H1 (cell line): ENCODE results near the gene RCSD1. TPM values are rescaled to one million over a fixed set of nuclear protein-coding genes. Genes with fewer than 3 reads are reported as not detected.

Experiments used
- GTF2F1 ChIP-seq: IDR thresholded peaks from 2 replicates; pipeline ENCODE4 v1.6.1; 2012; ENCODE audit warnings: low read depth, low read length, improper control_type of control experiment, borderline replicate concordance
- JUN ChIP-seq: IDR thresholded peaks from 2 replicates; pipeline ENCODE4 v1.6.1; 2011; ENCODE audit warnings: low read depth, mild to moderate bottlenecking, improper control_type of control experiment, low read length
- MAX ChIP-seq: IDR thresholded peaks from 2 replicates; pipeline ENCODE4 v1.6.1; 2012; ENCODE audit warnings: inconsistent platforms
- RAD21 ChIP-seq, 2 experiments: IDR thresholded peaks in 1 of 2; conservative IDR thresholded peaks in 1 of 2; 2 replicates each; pipeline ENCODE4 v1.6.1; 2011; ENCODE audit warnings: low read depth in 2 of 2, low read length in 2 of 2, improper control_type of control experiment in 1 of 2, inconsistent platforms in 1 of 2, mild to moderate bottlenecking in 1 of 2, moderate library complexity in 1 of 2
- SIRT6 ChIP-seq: IDR thresholded peaks from one replicate; pipeline ENCODE4 v1.7.1; 2012; ENCODE audit warnings: low read length, inconsistent platforms
- SIX5 ChIP-seq: IDR thresholded peaks from 2 replicates; pipeline ENCODE4 v1.6.1; 2011; ENCODE audit warnings: mild to moderate bottlenecking, low read depth, low read length
- SP1 ChIP-seq: IDR thresholded peaks from 2 replicates; pipeline ENCODE4 v1.6.1; 2011; ENCODE audit warnings: low read depth, low read length
- SUZ12 ChIP-seq: fragments of 200-600 bp; sonication (generic); IDR thresholded peaks from 2 replicates; pipeline ENCODE4 v1.6.1; 2012; ENCODE audit warnings: mild to moderate bottlenecking, inconsistent platforms, low read length, moderate library complexity, mixed read lengths
- TCF12 ChIP-seq: IDR thresholded peaks from 2 replicates; pipeline ENCODE4 v1.6.1; 2011; ENCODE audit warnings: low read depth, mild to moderate bottlenecking, low read length
- USF2 ChIP-seq: IDR thresholded peaks from 2 replicates; pipeline ENCODE4 v1.6.1; 2011; ENCODE audit warnings: low read length, improper control_type of control experiment
- polyA plus RNA-seq, 7 experiments: library from polyadenylated mRNA; depleted of rRNA in 3 of 7; stranded (reverse) in 5 of 7; unstranded in 2 of 7; fragments of >200 nt in 5 of 7; fragments of 200-250 nt in 2 of 7; gene quantifications; 1 replicate in 5 of 7; 2 replicates in 1 of 7; 4 replicates in 1 of 7; pipeline versions ENCODE4 v1.2.1 to v1.2.3, GENCODE V29; 2011 to 2013; ENCODE audit warnings: missing spikeins in 2 of 7, mixed read lengths in 2 of 7
- total RNA-seq: library from RNA; stranded (reverse); fragmentation: NEBNext Ultra II Directional; extraction: Animal tissue kit (Norgen Biotek cat#: 25700); gene quantifications from 2 replicates; pipeline ENCODE4 v1.2.1, GENCODE V29; 2021
- TF ChIP-seq, protein P1 (sequence below): fragments of 300-600 bp; sonication (generic); IDR thresholded peaks from 2 replicates; pipeline ENCODE4 v1.7.1; 2012; ENCODE audit warnings: low read length, moderate library complexity, mild to moderate bottlenecking, inconsistent platforms; ENCODE audit not compliant: insufficient replicate concordance

The RCSD1 gene
- total and polyA plus RNA-seq, 2 of the 8 experiments (the other 6 are each of a cell fraction or from before 2014, with no cell fraction given), result 0.47 to 0.69 TPM

- TF ChIP-seq, protein P1, sequence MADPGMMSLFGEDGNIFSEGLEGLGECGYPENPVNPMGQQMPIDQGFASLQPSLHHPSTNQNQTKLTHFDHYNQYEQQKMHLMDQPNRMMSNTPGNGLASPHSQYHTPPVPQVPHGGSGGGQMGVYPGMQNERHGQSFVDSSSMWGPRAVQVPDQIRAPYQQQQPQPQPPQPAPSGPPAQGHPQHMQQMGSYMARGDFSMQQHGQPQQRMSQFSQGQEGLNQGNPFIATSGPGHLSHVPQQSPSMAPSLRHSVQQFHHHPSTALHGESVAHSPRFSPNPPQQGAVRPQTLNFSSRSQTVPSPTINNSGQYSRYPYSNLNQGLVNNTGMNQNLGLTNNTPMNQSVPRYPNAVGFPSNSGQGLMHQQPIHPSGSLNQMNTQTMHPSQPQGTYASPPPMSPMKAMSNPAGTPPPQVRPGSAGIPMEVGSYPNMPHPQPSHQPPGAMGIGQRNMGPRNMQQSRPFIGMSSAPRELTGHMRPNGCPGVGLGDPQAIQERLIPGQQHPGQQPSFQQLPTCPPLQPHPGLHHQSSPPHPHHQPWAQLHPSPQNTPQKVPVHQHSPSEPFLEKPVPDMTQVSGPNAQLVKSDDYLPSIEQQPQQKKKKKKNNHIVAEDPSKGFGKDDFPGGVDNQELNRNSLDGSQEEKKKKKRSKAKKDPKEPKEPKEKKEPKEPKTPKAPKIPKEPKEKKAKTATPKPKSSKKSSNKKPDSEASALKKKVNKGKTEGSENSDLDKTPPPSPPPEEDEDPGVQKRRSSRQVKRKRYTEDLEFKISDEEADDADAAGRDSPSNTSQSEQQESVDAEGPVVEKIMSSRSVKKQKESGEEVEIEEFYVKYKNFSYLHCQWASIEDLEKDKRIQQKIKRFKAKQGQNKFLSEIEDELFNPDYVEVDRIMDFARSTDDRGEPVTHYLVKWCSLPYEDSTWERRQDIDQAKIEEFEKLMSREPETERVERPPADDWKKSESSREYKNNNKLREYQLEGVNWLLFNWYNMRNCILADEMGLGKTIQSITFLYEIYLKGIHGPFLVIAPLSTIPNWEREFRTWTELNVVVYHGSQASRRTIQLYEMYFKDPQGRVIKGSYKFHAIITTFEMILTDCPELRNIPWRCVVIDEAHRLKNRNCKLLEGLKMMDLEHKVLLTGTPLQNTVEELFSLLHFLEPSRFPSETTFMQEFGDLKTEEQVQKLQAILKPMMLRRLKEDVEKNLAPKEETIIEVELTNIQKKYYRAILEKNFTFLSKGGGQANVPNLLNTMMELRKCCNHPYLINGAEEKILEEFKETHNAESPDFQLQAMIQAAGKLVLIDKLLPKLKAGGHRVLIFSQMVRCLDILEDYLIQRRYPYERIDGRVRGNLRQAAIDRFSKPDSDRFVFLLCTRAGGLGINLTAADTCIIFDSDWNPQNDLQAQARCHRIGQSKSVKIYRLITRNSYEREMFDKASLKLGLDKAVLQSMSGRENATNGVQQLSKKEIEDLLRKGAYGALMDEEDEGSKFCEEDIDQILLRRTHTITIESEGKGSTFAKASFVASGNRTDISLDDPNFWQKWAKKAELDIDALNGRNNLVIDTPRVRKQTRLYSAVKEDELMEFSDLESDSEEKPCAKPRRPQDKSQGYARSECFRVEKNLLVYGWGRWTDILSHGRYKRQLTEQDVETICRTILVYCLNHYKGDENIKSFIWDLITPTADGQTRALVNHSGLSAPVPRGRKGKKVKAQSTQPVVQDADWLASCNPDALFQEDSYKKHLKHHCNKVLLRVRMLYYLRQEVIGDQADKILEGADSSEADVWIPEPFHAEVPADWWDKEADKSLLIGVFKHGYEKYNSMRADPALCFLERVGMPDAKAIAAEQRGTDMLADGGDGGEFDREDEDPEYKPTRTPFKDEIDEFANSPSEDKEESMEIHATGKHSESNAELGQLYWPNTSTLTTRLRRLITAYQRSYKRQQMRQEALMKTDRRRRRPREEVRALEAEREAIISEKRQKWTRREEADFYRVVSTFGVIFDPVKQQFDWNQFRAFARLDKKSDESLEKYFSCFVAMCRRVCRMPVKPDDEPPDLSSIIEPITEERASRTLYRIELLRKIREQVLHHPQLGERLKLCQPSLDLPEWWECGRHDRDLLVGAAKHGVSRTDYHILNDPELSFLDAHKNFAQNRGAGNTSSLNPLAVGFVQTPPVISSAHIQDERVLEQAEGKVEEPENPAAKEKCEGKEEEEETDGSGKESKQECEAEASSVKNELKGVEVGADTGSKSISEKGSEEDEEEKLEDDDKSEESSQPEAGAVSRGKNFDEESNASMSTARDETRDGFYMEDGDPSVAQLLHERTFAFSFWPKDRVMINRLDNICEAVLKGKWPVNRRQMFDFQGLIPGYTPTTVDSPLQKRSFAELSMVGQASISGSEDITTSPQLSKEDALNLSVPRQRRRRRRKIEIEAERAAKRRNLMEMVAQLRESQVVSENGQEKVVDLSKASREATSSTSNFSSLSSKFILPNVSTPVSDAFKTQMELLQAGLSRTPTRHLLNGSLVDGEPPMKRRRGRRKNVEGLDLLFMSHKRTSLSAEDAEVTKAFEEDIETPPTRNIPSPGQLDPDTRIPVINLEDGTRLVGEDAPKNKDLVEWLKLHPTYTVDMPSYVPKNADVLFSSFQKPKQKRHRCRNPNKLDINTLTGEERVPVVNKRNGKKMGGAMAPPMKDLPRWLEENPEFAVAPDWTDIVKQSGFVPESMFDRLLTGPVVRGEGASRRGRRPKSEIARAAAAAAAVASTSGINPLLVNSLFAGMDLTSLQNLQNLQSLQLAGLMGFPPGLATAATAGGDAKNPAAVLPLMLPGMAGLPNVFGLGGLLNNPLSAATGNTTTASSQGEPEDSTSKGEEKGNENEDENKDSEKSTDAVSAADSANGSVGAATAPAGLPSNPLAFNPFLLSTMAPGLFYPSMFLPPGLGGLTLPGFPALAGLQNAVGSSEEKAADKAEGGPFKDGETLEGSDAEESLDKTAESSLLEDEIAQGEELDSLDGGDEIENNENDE, result no peak
- TF ChIP-seq RAD21 (IDR thresholded peaks at IDR 0.05 in 1 of 2, conservative IDR thresholded peaks at IDR 0.05 in 1 of 2; ENCODE audit: low read depth in 2 of 2, low read length in 2 of 2) (no peak), TCF12 (no peak), SIX5 (no peak), JUN (no peak), MAX (no peak), GTF2F1 (no peak), SP1 (no peak), USF2 (no peak), SUZ12 (no peak), SIRT6 (no peak)
These were observed 36.4 kb downstream of the RCSD1 start (continued) for GRCh38 chr1:167666416-167666815.
